ENCODE data around the gene SRCIN1. TPM values are rescaled to one million over a fixed set of nuclear protein-coding genes. Genes with fewer than 3 reads are reported as not detected.

The SRCIN1 gene
- polyA plus RNA-seq, 2 donors = 2.2 to 2.5 TPM

DNA sequence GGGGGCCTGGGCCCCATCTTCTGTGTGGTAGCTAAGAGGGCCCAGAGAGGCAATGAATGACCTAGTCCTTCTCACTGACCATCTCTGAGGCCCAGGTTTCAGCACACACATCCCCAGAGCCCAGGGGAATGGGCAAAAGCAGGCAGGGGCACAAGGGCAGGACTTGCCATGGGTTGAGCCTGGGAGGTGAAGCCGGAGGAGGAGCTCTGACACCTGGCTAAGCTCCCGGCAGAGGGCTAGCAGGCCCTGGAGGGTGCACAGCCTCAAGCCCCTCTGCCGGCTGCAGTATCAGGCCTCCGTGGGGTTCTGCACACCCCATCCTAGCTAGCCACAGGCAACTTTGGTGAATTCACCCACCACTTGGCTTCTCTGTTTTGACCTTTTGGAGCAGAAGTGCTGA, 5.3 kb downstream of the SRCIN1 start:
- Histone ChIP-seq H3K4me1 (ENCODE audit: control insufficient read depth in 2 of 2, insufficient read depth in 2 of 2, low read length in 1 of 2) (peaks cover 0 to 4% of the 10 kb centered on the region in 2 donors), H3K27me3 (ENCODE audit: control insufficient read depth in 1 of 2, insufficient read depth in 2 of 2, low read length in 2 of 2) (peaks cover 0 to 4% of the 10 kb centered on the region in 2 donors), H3K4me3 (ENCODE audit: low read depth in 1 of 2, low read length in 2 of 2) (no peak overlapping the region), H3K27ac (ENCODE audit: low read depth in 2 of 2, low read length in 1 of 2) (no peak overlapping the region), H3K36me3 (ENCODE audit: control insufficient read depth in 2 of 2, insufficient read depth in 2 of 2, low read length in 1 of 2) (no peaks in the 10 kb centered on the region), H3K9me3 (ENCODE audit: control insufficient read depth in 2 of 2, insufficient read depth in 1 of 2, low read depth in 1 of 2, low read length in 1 of 2) (no peaks in the 10 kb centered on the region)
- 80 to 84% methylated on average over 4 of the region's 4 CpGs for WGBS, 2 donors

DNA sequence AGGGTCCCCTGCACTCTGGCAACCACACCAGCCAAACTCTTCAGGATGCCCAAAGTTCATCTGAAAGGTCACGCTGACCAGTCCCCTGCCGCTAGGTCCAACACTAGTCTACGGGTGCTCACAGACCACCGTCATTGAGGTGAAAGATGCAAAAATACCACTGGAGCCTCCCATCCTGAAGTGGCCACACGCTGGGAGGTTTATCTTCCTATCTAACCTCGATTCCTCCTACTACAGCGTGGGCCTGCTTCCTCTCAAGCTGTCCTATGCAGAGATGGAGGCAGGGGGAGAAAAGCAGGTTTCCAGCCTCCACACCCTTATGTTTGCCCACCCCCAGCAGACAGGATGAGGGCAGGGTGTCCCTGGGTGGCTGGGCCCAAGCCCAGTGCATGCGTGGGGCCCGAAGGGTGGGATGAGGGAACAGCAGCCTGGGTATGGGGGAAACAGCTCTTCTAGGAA, 6.3 kb downstream of the SRCIN1 start:
- H3K36me3 ChIP-seq (ENCODE audit: control insufficient read depth in 2 of 2, insufficient read depth in 2 of 2, low read length in 1 of 2) = no peaks in the 10 kb centered on the region
- no peak overlapping the region for H3K4me3 ChIP-seq (ENCODE audit: low read depth in 1 of 2, low read length in 2 of 2)
- WGBS, 2 donors = 70 to 80% methylated on average over 9 of the region's 9 CpGs
- H3K4me1 ChIP-seq (ENCODE audit: control insufficient read depth in 2 of 2, insufficient read depth in 2 of 2, low read length in 1 of 2) = peaks cover 0 to 4% of the 10 kb centered on the region in 2 donors
- no peaks in the 10 kb centered on the region for H3K9me3 ChIP-seq (ENCODE audit: control insufficient read depth in 2 of 2, insufficient read depth in 1 of 2, low read depth in 1 of 2, low read length in 1 of 2)
- H3K27ac ChIP-seq (ENCODE audit: low read depth in 2 of 2, low read length in 1 of 2) = no peak overlapping the region
- H3K27me3 ChIP-seq (ENCODE audit: control insufficient read depth in 1 of 2, insufficient read depth in 2 of 2, low read length in 2 of 2) = no peaks in the 10 kb centered on the region

DNA sequence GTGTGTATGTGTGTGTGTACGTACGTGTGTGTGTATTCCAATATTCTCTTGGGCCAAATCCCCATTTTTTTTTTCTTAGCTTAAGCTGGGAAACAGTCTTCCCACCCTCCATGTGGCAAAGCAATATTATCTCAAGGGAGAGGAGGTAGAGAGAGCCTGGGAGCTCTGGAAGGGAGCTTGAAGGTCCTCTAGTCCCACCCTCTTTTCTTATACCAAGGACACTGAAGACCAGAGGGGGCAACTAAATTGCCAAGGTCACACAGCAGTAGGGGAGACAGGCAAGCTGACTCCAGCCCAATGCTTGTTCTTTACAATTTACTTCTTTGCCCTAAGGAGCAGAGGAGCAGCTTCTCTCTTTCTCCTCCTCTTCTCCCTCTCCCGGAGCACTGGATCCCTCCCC, 6.8 kb downstream of the SRCIN1 start:
- Histone ChIP-seq H3K27ac (ENCODE audit: low read depth in 2 of 2, low read length in 1 of 2) (no peak overlapping the region), H3K9me3 (ENCODE audit: control insufficient read depth in 2 of 2, insufficient read depth in 1 of 2, low read depth in 1 of 2, low read length in 1 of 2) (no peaks in the 10 kb centered on the region), H3K4me1 (ENCODE audit: control insufficient read depth in 2 of 2, insufficient read depth in 2 of 2, low read length in 1 of 2) (peaks cover 0 to 4% of the 10 kb centered on the region in 2 donors), H3K4me3 (ENCODE audit: low read depth in 1 of 2, low read length in 2 of 2) (no peak overlapping the region), H3K27me3 (ENCODE audit: control insufficient read depth in 1 of 2, insufficient read depth in 2 of 2, low read length in 2 of 2) (no peaks in the 10 kb centered on the region), H3K36me3 (ENCODE audit: control insufficient read depth in 2 of 2, insufficient read depth in 2 of 2, low read length in 1 of 2) (no peaks in the 10 kb centered on the region)
- WGBS, 2 donors = 54 to 58% methylated on average over 3 of the region's 3 CpGs

DNA sequence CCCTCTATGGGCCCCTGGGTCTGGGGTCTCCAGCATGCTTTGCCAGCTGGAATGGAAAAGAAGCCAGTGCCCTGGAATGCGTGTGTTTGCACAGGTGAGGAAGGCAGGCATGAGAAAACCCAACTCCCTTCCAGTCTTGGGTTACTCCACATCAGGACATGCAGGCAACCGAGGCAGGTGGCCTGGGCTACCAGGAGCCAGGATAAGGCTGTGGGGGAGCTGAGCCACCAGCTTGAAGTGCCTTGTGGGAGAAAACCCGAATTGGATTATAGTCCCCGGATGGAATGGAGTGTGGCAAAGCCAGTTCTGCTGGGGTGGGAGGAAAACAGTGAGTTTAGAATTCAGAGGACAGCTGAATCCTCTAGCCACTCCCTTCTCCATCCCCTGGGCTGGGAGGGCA, 7.2 kb downstream of the SRCIN1 start:
- H3K27me3 ChIP-seq (ENCODE audit: control insufficient read depth in 1 of 2, insufficient read depth in 2 of 2, low read length in 2 of 2) = no peaks in the 10 kb centered on the region
- H3K4me1 ChIP-seq (ENCODE audit: control insufficient read depth in 2 of 2, insufficient read depth in 2 of 2, low read length in 1 of 2) = peaks cover 0 to 4% of the 10 kb centered on the region in 2 donors
- H3K36me3 ChIP-seq (ENCODE audit: control insufficient read depth in 2 of 2, insufficient read depth in 2 of 2, low read length in 1 of 2) = no peaks in the 10 kb centered on the region
- WGBS, 2 donors = 14% methylated on average over 4 of the region's 4 CpGs
- no peaks in the 10 kb centered on the region for H3K9me3 ChIP-seq (ENCODE audit: control insufficient read depth in 2 of 2, insufficient read depth in 1 of 2, low read depth in 1 of 2, low read length in 1 of 2)
- H3K27ac ChIP-seq (ENCODE audit: low read depth in 2 of 2, low read length in 1 of 2) = no peak overlapping the region
- H3K4me3 ChIP-seq (ENCODE audit: low read depth in 1 of 2, low read length in 2 of 2) = no peak overlapping the region

DNA sequence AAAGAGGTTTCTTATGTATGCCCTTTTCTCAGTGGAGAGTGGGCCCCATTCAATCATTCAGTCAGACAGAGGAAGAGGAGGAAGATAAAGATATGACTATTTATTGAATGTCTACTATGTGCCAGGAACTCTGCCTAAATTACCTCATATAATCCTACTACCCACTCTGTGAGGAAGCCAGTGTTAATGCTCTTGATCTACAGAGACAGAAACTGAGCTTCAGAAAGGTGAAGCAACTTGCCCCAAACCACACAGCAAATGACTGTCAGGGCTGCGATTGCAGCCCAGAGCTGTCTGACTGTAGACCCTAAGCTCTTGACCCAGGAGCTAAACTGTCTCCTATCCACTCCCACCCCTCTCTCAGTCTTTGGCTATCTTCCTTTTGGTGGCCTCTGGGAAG, 8.4 kb downstream of the SRCIN1 start:
- peaks cover 0 to 4% of the 10 kb centered on the region in 2 donors for H3K4me1 ChIP-seq (ENCODE audit: control insufficient read depth in 2 of 2, insufficient read depth in 2 of 2, low read length in 1 of 2)
- H3K9me3 ChIP-seq (ENCODE audit: control insufficient read depth in 2 of 2, insufficient read depth in 1 of 2, low read depth in 1 of 2, low read length in 1 of 2) = no peaks in the 10 kb centered on the region
- no peak overlapping the region for H3K27ac ChIP-seq (ENCODE audit: low read depth in 2 of 2, low read length in 1 of 2)
- H3K36me3 ChIP-seq (ENCODE audit: control insufficient read depth in 2 of 2, insufficient read depth in 2 of 2, low read length in 1 of 2) = no peaks in the 10 kb centered on the region
- WGBS, 2 donors = 69 to 80% methylated on average over 1 of the region's 1 CpG
- H3K27me3 ChIP-seq (ENCODE audit: control insufficient read depth in 1 of 2, insufficient read depth in 2 of 2, low read length in 2 of 2) = no peaks in the 10 kb centered on the region
- no peak overlapping the region for H3K4me3 ChIP-seq (ENCODE audit: low read depth in 1 of 2, low read length in 2 of 2)

DNA sequence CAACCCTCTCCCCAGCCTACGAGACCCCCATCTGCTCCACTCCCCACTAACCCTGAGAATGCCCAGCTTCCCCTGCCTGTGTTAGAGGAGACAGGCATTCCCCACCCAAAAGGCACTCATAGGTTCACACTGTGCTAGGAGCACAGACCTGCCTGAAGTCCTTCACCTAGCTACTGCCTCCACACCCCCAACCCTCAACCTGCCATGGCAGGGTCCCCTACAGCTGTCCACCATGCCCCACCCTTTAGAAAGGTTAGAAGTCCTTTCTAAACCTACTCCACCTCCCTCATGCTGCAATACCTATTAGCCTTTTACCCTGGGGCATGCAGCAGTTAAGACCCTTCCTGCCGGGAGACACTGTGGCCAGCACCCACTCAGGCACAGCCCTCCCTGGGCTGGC, 9.1 kb downstream of the SRCIN1 start:
- H3K27ac ChIP-seq (ENCODE audit: low read depth in 2 of 2, low read length in 1 of 2) = no peak overlapping the region
- no peaks in the 10 kb centered on the region for H3K36me3 ChIP-seq (ENCODE audit: control insufficient read depth in 2 of 2, insufficient read depth in 2 of 2, low read length in 1 of 2)
- no peaks in the 10 kb centered on the region for H3K27me3 ChIP-seq (ENCODE audit: control insufficient read depth in 1 of 2, insufficient read depth in 2 of 2, low read length in 2 of 2)
- no peaks in the 10 kb centered on the region for H3K9me3 ChIP-seq (ENCODE audit: control insufficient read depth in 2 of 2, insufficient read depth in 1 of 2, low read depth in 1 of 2, low read length in 1 of 2)
- WGBS, 2 donors = 41 to 68% methylated on average over 2 of the region's 2 CpGs
- H3K4me3 ChIP-seq (ENCODE audit: low read depth in 1 of 2, low read length in 2 of 2) = no peak overlapping the region
- no peaks in the 10 kb centered on the region for H3K4me1 ChIP-seq (ENCODE audit: control insufficient read depth in 2 of 2, insufficient read depth in 2 of 2, low read length in 1 of 2)

DNA sequence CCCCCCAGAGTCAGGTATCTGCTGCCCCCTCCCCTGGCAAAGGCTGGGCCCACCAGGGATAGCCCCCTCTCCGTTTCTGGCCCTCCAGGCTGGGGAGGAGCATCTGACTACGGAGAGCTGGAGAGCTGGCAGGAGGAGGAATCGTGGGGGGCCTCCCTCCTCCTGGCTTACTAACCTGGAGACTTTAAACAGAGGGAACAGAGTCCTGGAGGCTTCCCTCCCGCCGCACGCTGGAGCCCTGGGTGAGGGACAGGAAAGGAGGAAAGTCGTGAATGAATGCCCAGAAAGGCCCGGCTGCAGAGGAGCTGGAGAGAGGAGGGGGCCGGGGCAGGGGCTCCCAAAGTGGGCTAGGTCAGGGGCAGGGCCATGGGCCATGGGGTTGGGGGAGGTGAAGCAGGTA, 9.9 kb downstream of the SRCIN1 start:
- Histone ChIP-seq H3K4me1 (ENCODE audit: control insufficient read depth in 2 of 2, insufficient read depth in 2 of 2, low read length in 1 of 2) (peaks cover 0 to 5% of the 10 kb centered on the region in 2 donors), H3K4me3 (ENCODE audit: low read depth in 1 of 2, low read length in 2 of 2) (no peak overlapping the region), H3K9me3 (ENCODE audit: control insufficient read depth in 2 of 2, insufficient read depth in 1 of 2, low read depth in 1 of 2, low read length in 1 of 2) (no peaks in the 10 kb centered on the region), H3K27me3 (ENCODE audit: control insufficient read depth in 1 of 2, insufficient read depth in 2 of 2, low read length in 2 of 2) (no peaks in the 10 kb centered on the region), H3K27ac (ENCODE audit: low read depth in 2 of 2, low read length in 1 of 2) (no peak overlapping the region), H3K36me3 (ENCODE audit: control insufficient read depth in 2 of 2, insufficient read depth in 2 of 2, low read length in 1 of 2) (no peaks in the 10 kb centered on the region)
- WGBS, 2 donors = 41 to 44% methylated on average over 9 of the region's 9 CpGs

DNA sequence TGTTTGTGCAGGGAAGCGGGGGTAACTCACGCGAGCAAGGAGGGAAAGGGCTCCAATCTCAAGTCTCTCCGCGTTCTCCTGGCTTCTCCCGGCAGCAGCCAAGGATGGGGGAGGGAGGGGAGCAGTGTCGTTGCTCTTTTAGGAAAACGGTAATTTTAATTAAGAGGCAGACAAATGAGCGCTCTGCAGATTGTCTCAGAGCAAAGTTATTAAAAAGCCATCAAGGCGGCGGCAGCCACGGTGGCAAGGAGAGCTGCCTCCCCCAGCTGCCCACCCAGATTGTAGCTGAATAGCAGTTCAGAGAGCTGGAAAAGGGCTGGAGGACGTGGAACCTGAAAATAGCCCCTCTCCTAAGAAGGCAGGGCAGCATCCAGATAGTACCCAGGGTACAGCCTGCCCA, 11.6 kb downstream of the SRCIN1 start:
- H3K9me3 ChIP-seq (ENCODE audit: control insufficient read depth in 2 of 2, insufficient read depth in 1 of 2, low read depth in 1 of 2, low read length in 1 of 2) = no peaks in the 10 kb centered on the region
- no peaks in the 10 kb centered on the region for H3K36me3 ChIP-seq (ENCODE audit: control insufficient read depth in 2 of 2, insufficient read depth in 2 of 2, low read length in 1 of 2)
- WGBS, 2 donors = 65% methylated on average over 13 of the region's 13 CpGs
- H3K4me3 ChIP-seq (ENCODE audit: low read depth in 1 of 2, low read length in 2 of 2) = no peak overlapping the region
- no peaks in the 10 kb centered on the region for H3K27me3 ChIP-seq (ENCODE audit: control insufficient read depth in 1 of 2, insufficient read depth in 2 of 2, low read length in 2 of 2)
- H3K27ac ChIP-seq (ENCODE audit: low read depth in 2 of 2, low read length in 1 of 2) = no peak overlapping the region
- peaks cover 0 to 5% of the 10 kb centered on the region in 2 donors for H3K4me1 ChIP-seq (ENCODE audit: control insufficient read depth in 2 of 2, insufficient read depth in 2 of 2, low read length in 1 of 2)

DNA sequence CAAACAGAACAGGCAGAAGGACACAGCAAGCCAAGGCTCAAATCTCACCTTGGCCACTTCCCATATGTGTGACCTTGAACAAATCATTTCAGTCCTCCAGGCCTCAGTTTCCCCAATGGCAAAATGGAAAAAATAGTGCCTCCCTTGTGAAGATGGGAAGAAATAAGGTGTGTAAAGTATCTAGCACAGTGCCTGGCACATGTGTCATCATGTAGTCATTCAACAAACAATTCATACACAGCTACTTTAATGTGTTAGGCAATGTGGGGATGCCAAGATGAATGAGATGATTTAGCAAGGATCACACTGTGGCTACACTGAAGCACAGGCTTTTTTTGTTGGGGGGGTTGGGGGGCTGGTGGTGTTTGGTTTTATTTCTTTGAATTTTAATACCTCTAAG, 13.3 kb downstream of the SRCIN1 start:
- Histone ChIP-seq H3K4me1 (ENCODE audit: control insufficient read depth in 2 of 2, insufficient read depth in 2 of 2, low read length in 1 of 2) (peaks cover 0 to 5% of the 10 kb centered on the region in 2 donors), H3K4me3 (ENCODE audit: low read depth in 1 of 2, low read length in 2 of 2) (no peak overlapping the region), H3K36me3 (ENCODE audit: control insufficient read depth in 2 of 2, insufficient read depth in 2 of 2, low read length in 1 of 2) (no peaks in the 10 kb centered on the region), H3K27me3 (ENCODE audit: control insufficient read depth in 1 of 2, insufficient read depth in 2 of 2, low read length in 2 of 2) (no peaks in the 10 kb centered on the region), H3K9me3 (ENCODE audit: control insufficient read depth in 2 of 2, insufficient read depth in 1 of 2, low read depth in 1 of 2, low read length in 1 of 2) (no peaks in the 10 kb centered on the region), H3K27ac (ENCODE audit: low read depth in 2 of 2, low read length in 1 of 2) (no peak overlapping the region)

DNA sequence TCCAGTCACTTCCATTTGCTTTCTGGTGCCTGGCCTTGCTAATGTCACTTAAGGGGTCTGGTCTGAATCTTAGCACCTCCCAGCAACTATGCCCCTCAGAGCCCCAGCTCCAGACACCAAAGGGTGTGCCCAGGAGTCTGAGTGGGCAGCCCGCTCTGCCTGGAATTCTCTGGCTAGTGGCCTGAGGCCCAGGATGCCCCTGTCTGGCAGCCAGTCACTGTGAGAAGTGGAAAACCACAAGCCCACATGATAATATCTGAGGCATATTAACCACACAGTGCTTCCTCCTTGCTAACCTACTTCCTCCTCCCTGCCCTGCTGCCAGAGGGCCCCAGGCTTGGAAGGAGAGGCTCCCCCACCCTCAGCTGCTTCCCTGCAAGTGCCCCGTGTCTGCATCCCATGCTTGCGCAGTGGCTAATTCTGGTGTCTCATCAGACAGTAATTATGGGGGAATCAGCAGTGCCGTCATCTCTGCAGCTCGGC, 14.0 kb downstream of the SRCIN1 start:
- H3K4me3 ChIP-seq (ENCODE audit: low read depth in 1 of 2, low read length in 2 of 2) = no peak overlapping the region
- H3K4me1 ChIP-seq (ENCODE audit: control insufficient read depth in 2 of 2, insufficient read depth in 2 of 2, low read length in 1 of 2) = peaks cover 0 to 5% of the 10 kb centered on the region in 2 donors
- H3K27ac ChIP-seq (ENCODE audit: low read depth in 2 of 2, low read length in 1 of 2) = no peak overlapping the region
- WGBS, 2 donors = 64 to 69% methylated on average over 5 of the region's 5 CpGs
- H3K27me3 ChIP-seq (ENCODE audit: control insufficient read depth in 1 of 2, insufficient read depth in 2 of 2, low read length in 2 of 2) = no peaks in the 10 kb centered on the region
- H3K9me3 ChIP-seq (ENCODE audit: control insufficient read depth in 2 of 2, insufficient read depth in 1 of 2, low read depth in 1 of 2, low read length in 1 of 2) = no peaks in the 10 kb centered on the region
- no peaks in the 10 kb centered on the region for H3K36me3 ChIP-seq (ENCODE audit: control insufficient read depth in 2 of 2, insufficient read depth in 2 of 2, low read length in 1 of 2)
